CD4-positive, alpha-beta memory T cell (primary cell): ENCODE measurements around the gene NPVF. TPM values are rescaled to one million over a fixed set of nuclear protein-coding genes. Genes with fewer than 3 reads are reported as not detected.
A peak's percentile ranks its signal among the peaks of the same experiment; 100 is the strongest.

Source experiments
- CTCF ChIA-PET: fragments of 350-600 bp; sonication (Branson Sonifier 250); formaldehyde crosslinking; loops from one replicate; lab custom pipeline; 2021; ENCODE audit warnings: inconsistent platforms; ENCODE audit not compliant: partially characterized antibody; lab: Charles Lee
- POLR2A ChIA-PET: fragments of 350-600 bp; sonication (Branson Sonifier 250); formaldehyde crosslinking; loops from one replicate; lab custom pipeline; 2021; ENCODE audit not compliant: partially characterized antibody; lab: Charles Lee
- DNase-seq, 5 donors: peaks; one replicate each; pipeline versions ENCODE4 v3.0.0 to v3.0.0-alpha.2; 2020 to 2022; ENCODE audit warnings: mixed read lengths in 1 of 5
- H3K27ac ChIP-seq: one replicate; pipeline ENCODE4 v1.7.0; 2013; ENCODE audit warnings: low read depth, low read length
- H3K27me3 ChIP-seq: 2 replicates; pipeline ENCODE4 v1.7.0; 2013; ENCODE audit warnings: mild to moderate bottlenecking, low read length, moderate library complexity; ENCODE audit not compliant: insufficient read depth
- H3K36me3 ChIP-seq: 2 replicates; pipeline ENCODE4 v1.7.0; 2013; ENCODE audit warnings: mild to moderate bottlenecking, low read length, moderate library complexity; ENCODE audit not compliant: insufficient read depth
- H3K4me1 ChIP-seq: 2 replicates; pipeline ENCODE4 v1.7.0; 2013; ENCODE audit warnings: mild to moderate bottlenecking, low read length, moderate library complexity; ENCODE audit not compliant: insufficient read depth
- H3K4me3 ChIP-seq, 2 donors: one replicate each; pipeline ENCODE4 v1.7.0; 2013; ENCODE audit warnings: low read length in 2 of 2, mild to moderate bottlenecking in 1 of 2
- H3K9me3 ChIP-seq, 2 donors: one replicate each; pipeline ENCODE4 v1.7.0; 2013; ENCODE audit warnings: low read length in 2 of 2, control low read depth in 1 of 2; ENCODE audit not compliant: control insufficient read depth in 1 of 2
- H3K27ac Mint-ChIP-seq, 7 donors: one replicate each; pipeline ENCODE4 v1.8.0; 2020 to 2021; ENCODE audit warnings: mixed read lengths in 7 of 7, mild to moderate bottlenecking in 6 of 7, inconsistent platforms in 3 of 7, moderate library complexity in 3 of 7
- H3K27me3 Mint-ChIP-seq, 2 donors: one replicate each; pipeline ENCODE4 v1.8.0; 2020 to 2021; ENCODE audit warnings: mixed read lengths in 2 of 2
- H3K36me3 Mint-ChIP-seq, 2 donors: one replicate each; pipeline ENCODE4 v1.8.0; 2020 to 2021; ENCODE audit warnings: mixed read lengths in 2 of 2, inconsistent platforms in 1 of 2, mild to moderate bottlenecking in 1 of 2
- H3K4me1 Mint-ChIP-seq, 4 donors: one replicate each; pipeline ENCODE4 v1.8.0; 2020 to 2021; ENCODE audit warnings: mixed read lengths in 4 of 4, mild to moderate bottlenecking in 1 of 4
- H3K4me3 Mint-ChIP-seq, 8 donors: one replicate each; pipeline ENCODE4 v1.8.0; 2020 to 2021; ENCODE audit warnings: mixed read lengths in 8 of 8, mild to moderate bottlenecking in 7 of 8, moderate library complexity in 6 of 8, inconsistent platforms in 3 of 8
- H3K9me3 Mint-ChIP-seq, 8 donors: one replicate each; pipeline ENCODE4 v1.8.0; 2020 to 2021; ENCODE audit warnings: mixed read lengths in 8 of 8, mild to moderate bottlenecking in 5 of 8, inconsistent platforms in 3 of 8, moderate library complexity in 1 of 8
- intact Hi-C: fragments of 100-400 bp; cut with micrococcal nuclease; formaldehyde crosslinking; loops from one replicate; pipeline ENCODE4 v1.15.1; 2023
- polyA plus RNA-seq, 2 donors: library from polyadenylated mRNA; unstranded; fragments of 300-500 nt; fragmentation: Illumina TruSeq; gene quantifications; one replicate each; pipeline ENCODE4 v1.2.3, GENCODE V29; 2021
- total RNA-seq, 2 experiments: library from RNA; stranded (reverse); gene quantifications; one replicate each; pipeline ENCODE4 v1.2.3, GENCODE V29; 2021

Gene NPVF
- not detected for total RNA-seq
- not detected for polyA plus RNA-seq

GRCh38 chr7:25228386-25228785 lies at the start of gene NPVF:
NPVF (minus strand) TSS chr7:25228486; CDS start chr7:25228439, 47 bp downstream.
- Mint-ChIP-seq H3K27me3 (peaks cover 26 to 31% of the 10 kb centered on the region in 2 donors), H3K4me1 (no peaks in the 10 kb centered on the region), H3K4me3 (no peak within 1 kb of the TSS), H3K36me3 (no peaks in the 10 kb centered on the region), H3K27ac (no peak within 1 kb of the TSS), H3K9me3 (peaks cover 0 to 10% (median 1%) of the 10 kb centered on the region in 8 donors)
- CTCF ChIA-PET = interaction anchor here (0.7 to 2.0 kb wide), 3 partner anchors 11 to 32 kb away, joined by 3 to 5 read pairs (median 5); no protein-coding TSS in a partner anchor
- intact Hi-C loops = no loop called here
- Histone ChIP-seq H3K27me3 (no peaks in the 10 kb centered on the region), H3K27ac (no peak within 1 kb of the TSS), H3K4me1 (no peaks in the 10 kb centered on the region), H3K4me3 (no peak within 1 kb of the TSS), H3K9me3 (no peaks in the 10 kb centered on the region), H3K36me3 (no peaks in the 10 kb centered on the region)
- no peak for DNase-seq
- POLR2A ChIA-PET = no interaction called here

- no peaks in the 10 kb centered on the region for H3K36me3 ChIP-seq
- H3K4me1 ChIP-seq = no peaks in the 10 kb centered on the region
- no peak for DNase-seq
- Mint-ChIP-seq H3K27me3 (peaks cover 3 to 9% of the 10 kb centered on the region in 2 donors), H3K27ac (no peak overlapping the region), H3K36me3 (no peaks in the 10 kb centered on the region), H3K9me3 (no peaks in the 10 kb centered on the region), H3K4me1 (no peaks in the 10 kb centered on the region), H3K4me3 (no peak overlapping the region)
- intact Hi-C loops = no loop called here
- ChIA-PET CTCF (interaction anchor here (1.0 to 1.4 kb wide), 2 partner anchors 12 to 294 kb away, joined by 3 to 7 read pairs; no protein-coding TSS in a partner anchor), POLR2A (no interaction called here)
- H3K9me3 ChIP-seq = no peaks in the 10 kb centered on the region
- H3K27ac ChIP-seq = no peak overlapping the region
- no peak overlapping the region for H3K4me3 ChIP-seq
- no peaks in the 10 kb centered on the region for H3K27me3 ChIP-seq
These were observed 44.0 kb upstream of the NPVF start for GRCh38 chr7:25272265-25272664.

GRCh38 chr7:25263337-25263736 lies 35.1 kb upstream of the NPVF start:
- no peaks in the 10 kb centered on the region for H3K36me3 ChIP-seq
- H3K4me3 Mint-ChIP-seq = no peak overlapping the region
- no peaks in the 10 kb centered on the region for H3K36me3 Mint-ChIP-seq
- intact Hi-C loops = no loop called here
- no peak overlapping the region for H3K4me3 ChIP-seq
- POLR2A ChIA-PET = no interaction called here
- H3K27me3 ChIP-seq = peaks cover 4% of the 10 kb centered on the region
- peaks cover 4 to 14% of the 10 kb centered on the region in 2 donors for H3K27me3 Mint-ChIP-seq
- peaks cover 18 to 29% (median 23%) of the 10 kb centered on the region in 4 donors for H3K4me1 Mint-ChIP-seq
- CTCF ChIA-PET = interaction anchor here (5.4 kb wide), 1 partner anchor 302 kb away, joined by 195 read pairs; no protein-coding TSS in a partner anchor
- DNase-seq = no peak
- no peaks in the 10 kb centered on the region for H3K9me3 ChIP-seq
- H3K9me3 Mint-ChIP-seq = no peaks in the 10 kb centered on the region
- peaks cover 25% of the 10 kb centered on the region for H3K4me1 ChIP-seq
- H3K27ac Mint-ChIP-seq = no peak overlapping the region
- H3K27ac ChIP-seq = no peak overlapping the region

- intact Hi-C loops = no loop called here
- ChIA-PET CTCF (interaction anchor here (5.4 kb wide), 1 partner anchor 303 kb away, joined by 195 read pairs; no protein-coding TSS in a partner anchor), POLR2A (no interaction called here)
- DNase-seq = no peak
- no peak overlapping the region for H3K27ac ChIP-seq
- H3K9me3 Mint-ChIP-seq = no peaks in the 10 kb centered on the region
- H3K27me3 ChIP-seq = peaks cover 4% of the 10 kb centered on the region
- H3K27ac Mint-ChIP-seq = peak overlapping the region in 1 of 7 donors; percentile 59
- peaks cover 4 to 14% of the 10 kb centered on the region in 2 donors for H3K27me3 Mint-ChIP-seq
- H3K4me1 Mint-ChIP-seq = peaks cover 18 to 29% (median 23%) of the 10 kb centered on the region in 4 donors
- no peak overlapping the region for H3K4me3 Mint-ChIP-seq
- H3K4me3 ChIP-seq = no peak overlapping the region
- H3K36me3 ChIP-seq = no peaks in the 10 kb centered on the region
- peaks cover 25% of the 10 kb centered on the region for H3K4me1 ChIP-seq
- no peaks in the 10 kb centered on the region for H3K9me3 ChIP-seq
- no peaks in the 10 kb centered on the region for H3K36me3 Mint-ChIP-seq
These were observed 34.3 kb upstream of the NPVF start for GRCh38 chr7:25262586-25262985.

- intact Hi-C loops = no loop called here
- peak overlapping the region in 1 of 2 donors; percentile 21 for H3K4me3 ChIP-seq
- POLR2A ChIA-PET = no interaction called here
These were observed 33.4 kb upstream of the NPVF start for GRCh38 chr7:25261545-25262140.

GRCh38 chr7:25260862-25261494 lies 32.7 kb upstream of the NPVF start:
- no peaks in the 10 kb centered on the region for H3K36me3 ChIP-seq
- ChIA-PET POLR2A (no interaction called here), CTCF (interaction anchor here (1.0 to 5.4 kb wide), 6 partner anchors 10 to 310 kb away, joined by 3 to 195 read pairs (median 8); no protein-coding TSS in a partner anchor)
- Mint-ChIP-seq H3K4me3 (peak overlapping the region; percentile 47 to 85 (median 66)), H3K9me3 (no peaks in the 10 kb centered on the region), H3K27ac (peak overlapping the region in 3 of 7 donors; percentile 63 to 83 (median 72)), H3K4me1 (peaks cover 18 to 29% (median 23%) of the 10 kb centered on the region in 4 donors), H3K27me3 (peaks cover 4 to 14% of the 10 kb centered on the region in 2 donors), H3K36me3 (no peaks in the 10 kb centered on the region)
- no peaks in the 10 kb centered on the region for H3K27me3 ChIP-seq
- DNase-seq = peak in 4 of 5 donors; percentile 32 to 46 (median 43)
- no peak overlapping the region for H3K27ac ChIP-seq
- peaks cover 25% of the 10 kb centered on the region for H3K4me1 ChIP-seq
- intact Hi-C loops = no loop called here
- peak overlapping the region in 1 of 2 donors; percentile 21 for H3K4me3 ChIP-seq
- H3K9me3 ChIP-seq = no peaks in the 10 kb centered on the region

More at GRCh38 chr7:25261545-25262140, 33.4 kb upstream of the NPVF start:
- H3K9me3 Mint-ChIP-seq = no peaks in the 10 kb centered on the region
- no peaks in the 10 kb centered on the region for H3K9me3 ChIP-seq
- H3K27me3 ChIP-seq = no peaks in the 10 kb centered on the region
- peak overlapping the region; percentile 47 to 85 (median 66) for H3K4me3 Mint-ChIP-seq
- peaks cover 18 to 29% (median 23%) of the 10 kb centered on the region in 4 donors for H3K4me1 Mint-ChIP-seq
- peaks cover 4 to 14% of the 10 kb centered on the region in 2 donors for H3K27me3 Mint-ChIP-seq
- DNase-seq = no peak
- CTCF ChIA-PET = interaction anchor here (1.0 to 5.4 kb wide), 4 partner anchors 126 to 309 kb away, joined by 3 to 195 read pairs (median 8); no protein-coding TSS in a partner anchor
- no peaks in the 10 kb centered on the region for H3K36me3 ChIP-seq
- peak overlapping the region in 6 of 7 donors; percentile 1 to 83 (median 24) for H3K27ac Mint-ChIP-seq
- peaks cover 25% of the 10 kb centered on the region for H3K4me1 ChIP-seq
- no peaks in the 10 kb centered on the region for H3K36me3 Mint-ChIP-seq
- no peak overlapping the region for H3K27ac ChIP-seq
